ENCODE results near the gene GNAZ. TPM values are rescaled to one million over a fixed set of nuclear protein-coding genes. Genes with fewer than 3 reads are reported as not detected.

GNAZ gene
- total and polyA plus RNA-seq, 5 donors = 2.0 to 3.5 (median 2.8) TPM

- WGBS = 93% methylated on average over 4 of the region's 4 CpGs
- no peak for ATAC-seq
- no peak for DNase-seq
Observed at GRCh38 chr22:23169043-23169406, 98.7 kb downstream of the GNAZ start.

More at GRCh38 chr22:23169043-23169406, 98.7 kb downstream of the GNAZ start:
- no peak overlapping the region for H3K27ac ChIP-seq (ENCODE audit: low read length)
- peaks cover under 1% of the 10 kb centered on the region for H3K4me1 ChIP-seq (ENCODE audit: control insufficient read depth, insufficient read depth, low read length)
- H3K9me3 ChIP-seq (ENCODE audit: control insufficient read depth, low read length) = no peaks in the 10 kb centered on the region
- H3K27me3 ChIP-seq (ENCODE audit: control insufficient read depth, insufficient read depth) = no peaks in the 10 kb centered on the region
- intact Hi-C loops (cut with DNase I) = no loop called here
- no peak overlapping the region for H3K4me3 ChIP-seq (ENCODE audit: low read length)

Other genes with a start within 250 kb of the GNAZ start
- gene IGLL5, start 182.7 kb upstream of the GNAZ start, total RNA-seq = under 1 TPM in 2 of 4 donors, not detected in 2; 0.65 to 0.97 TPM
- not detected for gene IGLL5, start 182.7 kb upstream of the GNAZ start, polyA plus RNA-seq
- gene RSPH14, start 71.5 kb downstream of the GNAZ start, total RNA-seq = not detected
- 0.75 TPM for gene RSPH14, start 71.5 kb downstream of the GNAZ start, polyA plus RNA-seq
- gene RAB36, start 75.0 kb downstream of the GNAZ start, total RNA-seq = 1 to 10 TPM; 1.1 to 2.7 (median 1.6) TPM
- gene RAB36, start 75.0 kb downstream of the GNAZ start, polyA plus RNA-seq = 0.59 TPM
- 10 to 100 TPM; 35.4 to 48.0 (median 36.6) TPM for gene BCR, start 110.0 kb downstream of the GNAZ start, total RNA-seq
- 18.3 TPM for gene BCR, start 110.0 kb downstream of the GNAZ start, polyA plus RNA-seq